ENCODE results near the gene JSRP1.

DNA sequence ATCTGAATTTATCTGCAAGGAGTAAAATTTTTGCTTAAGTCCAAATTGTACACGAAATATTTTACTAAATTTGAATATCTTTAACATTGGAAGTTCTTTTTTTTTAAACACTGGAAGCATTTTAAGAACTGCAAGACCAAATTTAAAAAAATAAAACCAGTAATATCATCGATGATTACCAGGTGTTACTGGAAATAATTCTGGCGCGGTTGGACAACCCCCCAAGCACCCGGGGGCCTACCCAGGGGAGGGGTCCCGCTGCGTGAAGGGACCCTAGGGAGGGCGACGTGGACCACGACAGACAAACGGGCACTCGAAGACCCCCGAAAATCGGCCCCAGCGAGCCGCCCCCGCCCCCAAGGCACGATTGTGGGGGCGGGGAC lies 12.6 kb upstream of the JSRP1 start:
- TF ChIP-seq POLR2A (IDR thresholded peaks at IDR 0.05; ENCODE audit: low read depth, low read length) (no peak), POLR2AphosphoS5 (IDR thresholded peaks at IDR 0.05; ENCODE audit: low read depth, low read length) (no peak)

Data from GM12891 (cell line).